K562 (cell line): Measurements from ENCODE around the gene TUT1. TPM values are rescaled to one million over a fixed set of nuclear protein-coding genes. Genes with fewer than 3 reads are reported as not detected.
A peak's percentile ranks its signal among the peaks of the same experiment; 100 is the strongest.

Experiments
- CEBPB ChIP-seq: fragments of 450-650 bp; IDR thresholded peaks from 2 replicates; pipeline ENCODE4 v1.6.1; 2016; ENCODE audit warnings: missing genetic modification characterization, missing compliant biosample characterization
- CHD1 ChIP-seq: fragments of 200-600 bp; sonication (generic); IDR thresholded peaks from one replicate; pipeline ENCODE4 v1.6.1; 2012; ENCODE audit warnings: mild to moderate bottlenecking, moderate library complexity, low read length, inconsistent platforms
- CREB1 ChIP-seq, 2 experiments: sonication (generic) in 1 of 2; formaldehyde crosslinking in 1 of 2; IDR thresholded peaks; 2 replicates each; pipeline versions ENCODE4 v1.6.1 to v1.8.0; 2012 to 2022; ENCODE audit warnings: inconsistent platforms in 1 of 2, mild to moderate bottlenecking in 1 of 2, missing genetic modification reagents in 1 of 2, moderate library complexity in 1 of 2
- HIVEP1 ChIP-seq: fragments of 250-450 bp; sonication (Bioruptor Pico); IDR thresholded peaks from 2 replicates; pipeline ENCODE4 v1.4.0; 2020; ENCODE audit warnings: mild to moderate bottlenecking
- HMG20B ChIP-seq: fragments of 250-450 bp; sonication (Bioruptor Pico); IDR thresholded peaks from 2 replicates; pipeline ENCODE4 v1.5.0; 2021; ENCODE audit warnings: mild to moderate bottlenecking
- HNRNPUL1 ChIP-seq: fragments of 200-400 bp; formaldehyde crosslinking; IDR thresholded peaks from 2 replicates; pipeline ENCODE4 v1.6.1; 2017; ENCODE audit warnings: low read length
- KDM2B ChIP-seq: fragments of 250-450 bp; sonication (Bioruptor Pico); IDR thresholded peaks from 2 replicates; pipeline ENCODE4 v1.8.0; 2021; ENCODE audit warnings: mild to moderate bottlenecking, moderate library complexity
- NBN ChIP-seq: fragments of 450-650 bp; IDR thresholded peaks from 2 replicates; pipeline ENCODE4 v1.6.1; 2016; ENCODE audit warnings: low read depth, mild to moderate bottlenecking
- NCOA1 ChIP-seq: fragments of 450-650 bp; IDR thresholded peaks from 2 replicates; pipeline ENCODE4 v1.6.1; 2016; ENCODE audit warnings: low read depth
- PRMT5 ChIP-seq: sonication (generic); formaldehyde crosslinking; IDR thresholded peaks from 2 replicates; pipeline ENCODE4 v1.5.0; 2020; ENCODE audit warnings: missing genetic modification reagents
- XRCC5 ChIP-seq: fragments of 200-400 bp; formaldehyde crosslinking; IDR thresholded peaks from 2 replicates; pipeline ENCODE4 v1.6.1; 2017; ENCODE audit warnings: low read depth, mild to moderate bottlenecking, low read length
- ZNF140 ChIP-seq: fragments of 250-450 bp; sonication (Bioruptor Pico); IDR thresholded peaks from 2 replicates; pipeline ENCODE4 v1.8.0; 2021; ENCODE audit warnings: moderate library complexity, mild to moderate bottlenecking, inconsistent platforms
- ZNF584 ChIP-seq: fragments of 200-800 bp; sonication (Bioruptor generic); IDR thresholded peaks from 2 replicates; pipeline ENCODE4 v1.6.1; 2016; ENCODE audit warnings: low read depth, mild to moderate bottlenecking, missing genetic modification characterization, missing compliant biosample characterization
- polyA plus RNA-seq, 8 experiments: library from polyadenylated mRNA; depleted of rRNA in 4 of 8; stranded (reverse) in 5 of 8; unstranded in 3 of 8; fragments of >200 nt; fragmentation: Nextera tagmentation in 2 of 8; fragmentation: Illumina TruSeq in 1 of 8; extraction: Ambion mirVana in 2 of 8; extraction: Trizol in 1 of 8; gene quantifications; 2 replicates each; pipeline versions ENCODE4 v1.2.1 to v1.2.3, GENCODE V29; 2011 to 2014; ENCODE audit warnings: inconsistent platforms in 1 of 8, missing spikeins in 1 of 8
- total RNA-seq, 7 experiments: library from RNA; depleted of rRNA in 6 of 7; stranded (reverse); fragments of >200 nt in 6 of 7; fragmentation: Illumina TruSeq in 2 of 7; extraction: Trizol in 2 of 7; gene quantifications; 2 replicates each; pipeline versions ENCODE4 v1.2.1 to v1.2.3, GENCODE V29; 2011 to 2021; ENCODE audit warnings: low replicate concordance in 1 of 7
- TF ChIP-seq, protein P1 (sequence below): fragments of 250-450 bp; sonication (Bioruptor Pico); IDR thresholded peaks from 2 replicates; pipeline ENCODE4 v1.6.1; 2021; ENCODE audit warnings: mild to moderate bottlenecking
- TF ChIP-seq, protein P2 (sequence below), 2 experiments: IDR thresholded peaks in 1 of 2; conservative IDR thresholded peaks in 1 of 2; 2 replicates each; pipeline ENCODE4 v1.6.1; 2016; ENCODE audit warnings: low read depth in 2 of 2, mild to moderate bottlenecking in 1 of 2, missing compliant biosample characterization in 1 of 2, missing genetic modification characterization in 1 of 2, moderate library complexity in 1 of 2
- TF ChIP-seq, protein P3 (sequence below): fragments of 450-650 bp; formaldehyde crosslinking; IDR thresholded peaks from 2 replicates; pipeline ENCODE4 v1.4.0; 2020; ENCODE audit warnings: mild to moderate bottlenecking, moderate library complexity
- TF ChIP-seq, protein P4 (sequence below): sonication (generic); formaldehyde crosslinking; IDR thresholded peaks from 2 replicates; pipeline ENCODE4 v1.8.1; 2023; ENCODE audit warnings: mild to moderate bottlenecking, missing genetic modification reagents
- TF ChIP-seq, protein P5 (sequence below): fragments of 450-650 bp; IDR thresholded peaks from 2 replicates; pipeline ENCODE4 v1.6.1; 2016; ENCODE audit warnings: low read depth, mild to moderate bottlenecking, moderate library complexity
- TF ChIP-seq, protein P6 (sequence below), 2 experiments: fragments of 450-650 bp in 1 of 2; sonication (generic) in 1 of 2; formaldehyde crosslinking; conservative IDR thresholded peaks; 2 replicates each; pipeline versions ENCODE4 v1.4.0 to v1.8.1; 2020 to 2022; ENCODE audit warnings: mild to moderate bottlenecking in 1 of 2, missing genetic modification reagents in 1 of 2

TUT1 gene
- total and polyA plus RNA-seq, 9 of the 15 experiments (the other 6 are each of a cell fraction or from before 2014, with no cell fraction given), result 0.66 to 44.3 (median 15.7) TPM

DNA sequence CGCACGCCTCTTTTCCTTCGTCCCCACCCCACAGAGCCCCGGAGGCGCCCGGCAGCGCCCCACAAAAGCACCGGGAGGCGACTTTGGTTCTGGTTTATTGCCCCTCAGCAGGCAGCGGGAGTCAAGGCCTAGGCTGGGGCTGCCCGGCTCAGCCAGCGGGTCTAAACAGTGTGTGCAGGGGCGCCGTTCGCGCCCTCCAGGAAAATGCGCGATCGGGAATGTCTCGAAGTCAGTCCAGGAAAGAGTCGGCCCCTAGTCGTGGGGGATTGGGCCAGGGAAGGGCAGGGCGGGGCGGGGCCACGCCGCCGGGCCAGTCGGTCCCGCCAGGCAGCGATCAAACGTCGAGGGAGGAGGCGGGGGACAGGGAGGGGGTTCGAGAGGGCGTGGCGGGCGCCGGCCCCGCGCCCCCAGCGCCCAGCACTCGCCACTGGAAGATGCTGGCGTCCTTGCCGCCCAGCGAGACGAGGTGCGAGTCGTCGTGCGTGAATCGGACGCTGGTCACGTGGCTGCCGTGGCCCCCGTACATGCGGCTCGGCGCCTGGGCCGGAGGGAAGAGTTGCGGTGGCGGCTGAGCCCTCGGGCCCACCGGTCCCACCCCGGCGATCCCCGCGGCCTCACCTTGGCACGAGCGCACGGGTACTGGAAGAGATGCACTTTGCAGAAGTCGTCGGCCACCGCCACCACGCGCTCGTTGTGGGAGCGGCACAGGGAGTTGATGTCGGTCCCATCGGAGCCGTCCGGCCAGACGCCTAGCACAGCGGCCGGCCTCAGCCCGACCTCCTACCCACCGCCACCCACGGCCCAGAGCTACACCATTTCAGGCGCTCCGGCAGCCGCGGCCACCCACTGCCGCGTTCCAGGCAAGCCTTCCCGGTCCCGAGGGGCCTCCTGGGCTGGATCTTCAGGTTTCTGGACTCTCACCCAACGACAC is 11.1 kb upstream of the TUT1 start (continued):
- TF ChIP-seq, protein P1, sequence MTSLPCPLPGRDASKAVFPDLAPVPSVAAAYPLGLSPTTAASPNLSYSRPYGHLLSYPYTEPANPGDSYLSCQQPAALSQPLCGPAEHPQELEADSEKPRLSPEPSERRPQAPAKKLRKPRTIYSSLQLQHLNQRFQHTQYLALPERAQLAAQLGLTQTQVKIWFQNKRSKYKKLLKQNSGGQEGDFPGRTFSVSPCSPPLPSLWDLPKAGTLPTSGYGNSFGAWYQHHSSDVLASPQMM (CRISPR knock-in tag), result no peak
- TF ChIP-seq ZNF140 (CRISPR knock-in tag) (no peak), ZNF584 (CRISPR knock-in tag) (0 out of 2 replicates have a peak, but pooled peaks have one; percentile 21), XRCC5 (peak; percentile 9; the same call in 1 of the 2 replicates), NCOA1 (no peak; the same call in 1 of the 2 replicates), HIVEP1 (CRISPR knock-in tag) (0 out of 2 replicates have a peak, but pooled peaks have one; percentile 64), KDM2B (CRISPR knock-in tag) (peak; percentile 92; the same call in 1 of the 2 replicates), HMG20B (CRISPR knock-in tag) (no peak), PRMT5 (CRISPR knock-in tag) (no peak), NBN (peak; percentile 44; the same call in 1 of the 2 replicates), CEBPB (tag) (no peak), HNRNPUL1 (no peak), CHD1 (no peak), CREB1 (IDR thresholded peaks at IDR 0.05) (no peak), CREB1 (CRISPR knock-in tag; IDR thresholded peaks at IDR 0.05) (peak; percentile 33; the same call in 1 of the 2 replicates)
- TF ChIP-seq, protein P2, sequence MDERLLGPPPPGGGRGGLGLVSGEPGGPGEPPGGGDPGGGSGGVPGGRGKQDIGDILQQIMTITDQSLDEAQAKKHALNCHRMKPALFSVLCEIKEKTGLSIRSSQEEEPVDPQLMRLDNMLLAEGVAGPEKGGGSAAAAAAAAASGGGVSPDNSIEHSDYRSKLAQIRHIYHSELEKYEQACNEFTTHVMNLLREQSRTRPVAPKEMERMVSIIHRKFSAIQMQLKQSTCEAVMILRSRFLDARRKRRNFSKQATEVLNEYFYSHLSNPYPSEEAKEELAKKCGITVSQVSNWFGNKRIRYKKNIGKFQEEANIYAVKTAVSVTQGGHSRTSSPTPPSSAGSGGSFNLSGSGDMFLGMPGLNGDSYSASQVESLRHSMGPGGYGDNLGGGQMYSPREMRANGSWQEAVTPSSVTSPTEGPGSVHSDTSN (CRISPR knock-in tag; IDR thresholded peaks at IDR 0.05; ENCODE audit: low read depth), result no peak
- TF ChIP-seq, protein P2 (tag; conservative IDR thresholded peaks at IDR 0.05; ENCODE audit: low read depth), result no peak
- TF ChIP-seq, protein P3, sequence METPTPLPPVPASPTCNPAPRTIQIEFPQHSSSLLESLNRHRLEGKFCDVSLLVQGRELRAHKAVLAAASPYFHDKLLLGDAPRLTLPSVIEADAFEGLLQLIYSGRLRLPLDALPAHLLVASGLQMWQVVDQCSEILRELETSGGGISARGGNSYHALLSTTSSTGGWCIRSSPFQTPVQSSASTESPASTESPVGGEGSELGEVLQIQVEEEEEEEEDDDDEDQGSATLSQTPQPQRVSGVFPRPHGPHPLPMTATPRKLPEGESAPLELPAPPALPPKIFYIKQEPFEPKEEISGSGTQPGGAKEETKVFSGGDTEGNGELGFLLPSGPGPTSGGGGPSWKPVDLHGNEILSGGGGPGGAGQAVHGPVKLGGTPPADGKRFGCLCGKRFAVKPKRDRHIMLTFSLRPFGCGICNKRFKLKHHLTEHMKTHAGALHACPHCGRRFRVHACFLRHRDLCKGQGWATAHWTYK (CRISPR knock-in tag), result 0 out of 2 replicates have a peak, but pooled peaks have one; percentile 25
- TF ChIP-seq, protein P4, sequence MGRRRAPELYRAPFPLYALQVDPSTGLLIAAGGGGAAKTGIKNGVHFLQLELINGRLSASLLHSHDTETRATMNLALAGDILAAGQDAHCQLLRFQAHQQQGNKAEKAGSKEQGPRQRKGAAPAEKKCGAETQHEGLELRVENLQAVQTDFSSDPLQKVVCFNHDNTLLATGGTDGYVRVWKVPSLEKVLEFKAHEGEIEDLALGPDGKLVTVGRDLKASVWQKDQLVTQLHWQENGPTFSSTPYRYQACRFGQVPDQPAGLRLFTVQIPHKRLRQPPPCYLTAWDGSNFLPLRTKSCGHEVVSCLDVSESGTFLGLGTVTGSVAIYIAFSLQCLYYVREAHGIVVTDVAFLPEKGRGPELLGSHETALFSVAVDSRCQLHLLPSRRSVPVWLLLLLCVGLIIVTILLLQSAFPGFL (CRISPR knock-in tag), result no peak
- TF ChIP-seq, protein P5, sequence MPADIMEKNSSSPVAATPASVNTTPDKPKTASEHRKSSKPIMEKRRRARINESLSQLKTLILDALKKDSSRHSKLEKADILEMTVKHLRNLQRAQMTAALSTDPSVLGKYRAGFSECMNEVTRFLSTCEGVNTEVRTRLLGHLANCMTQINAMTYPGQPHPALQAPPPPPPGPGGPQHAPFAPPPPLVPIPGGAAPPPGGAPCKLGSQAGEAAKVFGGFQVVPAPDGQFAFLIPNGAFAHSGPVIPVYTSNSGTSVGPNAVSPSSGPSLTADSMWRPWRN, result no peak
- TF ChIP-seq, protein P6, sequence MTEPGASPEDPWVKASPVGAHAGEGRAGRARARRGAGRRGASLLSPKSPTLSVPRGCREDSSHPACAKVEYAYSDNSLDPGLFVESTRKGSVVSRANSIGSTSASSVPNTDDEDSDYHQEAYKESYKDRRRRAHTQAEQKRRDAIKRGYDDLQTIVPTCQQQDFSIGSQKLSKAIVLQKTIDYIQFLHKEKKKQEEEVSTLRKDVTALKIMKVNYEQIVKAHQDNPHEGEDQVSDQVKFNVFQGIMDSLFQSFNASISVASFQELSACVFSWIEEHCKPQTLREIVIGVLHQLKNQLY (CRISPR knock-in tag; conservative IDR thresholded peaks at IDR 0.05), result no peak
